Endothelial cell of umbilical vein (primary cell): ENCODE data around the gene KCNMA1. TPM values are rescaled to one million over a fixed set of nuclear protein-coding genes. Genes with fewer than 3 reads are reported as not detected.

Experiments
- BruUV-seq: library from RNA; stranded (reverse); fragments of 400-500 nt; replicated peaks from 2 replicates; lab custom pipeline; 2021; lab: Mats Ljungman, UMichigan
- CTCF ChIA-PET: fragments of 300-600, 350-600 bp; sonication (Branson Sonifier 250); formaldehyde crosslinking; loops from one replicate; lab custom pipeline; 2021; ENCODE audit warnings: antibody characterized with exemption, inconsistent platforms; lab: Charles Lee
- POLR2A ChIA-PET: fragments of 300-600, 350-600 bp; sonication (Branson Sonifier 250); formaldehyde crosslinking; loops from one replicate; lab custom pipeline; 2021; ENCODE audit warnings: antibody characterized with exemption, inconsistent platforms; lab: Charles Lee
- DNase-seq: peaks from one replicate; pipeline ENCODE4 v3.0.0-alpha.2; 2011; ENCODE audit warnings: low read depth, low spot score
- FAIRE-seq: peaks from 2 replicates; lab custom pipeline; 2011; peaks lifted over from hg19 to GRCh38; lab: Jason Lieb, UNC
- H2AFZ ChIP-seq: 2 replicates; pipeline ENCODE4 v1.6.0; 2012; ENCODE audit warnings: low read depth, low read length, control low read depth, inconsistent platforms
- H3K27ac ChIP-seq: 2 replicates; pipeline ENCODE4 v1.5.1; 2011; ENCODE audit warnings: low read depth, mild to moderate bottlenecking, control low read depth, low read length, moderate library complexity; ENCODE audit not compliant: insufficient read depth
- H3K27me3 ChIP-seq, 2 experiments: 2 replicates each; pipeline versions ENCODE4 v1.6.0 to v1.6.1; 2011; ENCODE audit warnings: low read length in 2 of 2, mixed read lengths in 1 of 2; ENCODE audit not compliant: control insufficient read depth in 2 of 2, insufficient read depth in 2 of 2
- H3K36me3 ChIP-seq, 2 experiments: 2 replicates in 1 of 2; 3 replicates in 1 of 2; pipeline ENCODE4 v1.5.1; 2011; ENCODE audit warnings: low read length in 2 of 2, mild to moderate bottlenecking in 1 of 2, moderate library complexity in 1 of 2; ENCODE audit not compliant: control insufficient read depth in 2 of 2, insufficient read depth in 2 of 2; ENCODE audit errors: extremely low read depth in 1 of 2
- H3K4me1 ChIP-seq: 3 replicates; pipeline ENCODE4 v1.5.1; 2011; ENCODE audit warnings: mild to moderate bottlenecking, low read length; ENCODE audit not compliant: control insufficient read depth, insufficient read depth; ENCODE audit errors: extremely low read depth
- H3K4me2 ChIP-seq: 2 replicates; pipeline ENCODE4 v1.6.1; 2011; ENCODE audit warnings: low read length, control low read depth, mixed read lengths; ENCODE audit not compliant: insufficient read depth
- H3K4me3 ChIP-seq, 3 experiments: fragments of 200-600 bp in 1 of 3; sonication (generic), shearing (Covaris generic) in 1 of 3; replicated peaks in 1 of 3; 2 replicates each; pipeline ENCODE4 v1.5.1; 2011 to 2016; ENCODE audit warnings: control low read depth in 3 of 3, low read length in 3 of 3, mild to moderate bottlenecking in 2 of 3, inconsistent platforms in 1 of 3, low read depth in 1 of 3, moderate library complexity in 1 of 3; ENCODE audit not compliant: insufficient read depth in 1 of 3
- H3K79me2 ChIP-seq: 2 replicates; pipeline ENCODE4 v1.6.0; 2012; ENCODE audit warnings: low read length, inconsistent platforms; ENCODE audit not compliant: control insufficient read depth, insufficient read depth
- H3K9ac ChIP-seq: replicated peaks from 2 replicates; pipeline ENCODE3; 2011; ENCODE audit warnings: low read length, control low read depth; ENCODE audit not compliant: insufficient read depth; ENCODE audit errors: extremely low read depth
- H3K9me1 ChIP-seq: replicated peaks from 3 replicates; pipeline ENCODE4 v1.6.0; 2011; ENCODE audit warnings: mild to moderate bottlenecking, low read length; ENCODE audit not compliant: control insufficient read depth, insufficient read depth; ENCODE audit errors: extremely low read depth
- H3K9me3 ChIP-seq: replicated peaks from 2 replicates; pipeline ENCODE4 v1.5.1; 2012; ENCODE audit warnings: low read length, inconsistent platforms; ENCODE audit not compliant: control insufficient read depth, insufficient read depth
- H4K20me1 ChIP-seq: replicated peaks from 2 replicates; pipeline ENCODE3; 2011; ENCODE audit warnings: mild to moderate bottlenecking, low read length; ENCODE audit not compliant: control insufficient read depth, insufficient read depth; ENCODE audit errors: extremely low read depth
- EZH2 ChIP-seq: IDR thresholded peaks from 2 replicates; pipeline ENCODE4 v1.6.1; 2012; ENCODE audit warnings: borderline replicate concordance, low read depth, mild to moderate bottlenecking, moderate library complexity, low read length, inconsistent platforms; ENCODE audit not compliant: severe bottlenecking
- FOS ChIP-seq: IDR thresholded peaks from 2 replicates; pipeline ENCODE4 v1.6.1; 2011; ENCODE audit warnings: mild to moderate bottlenecking, low read length, moderate library complexity, borderline replicate concordance; ENCODE audit not compliant: insufficient read depth
- GATA2 ChIP-seq: IDR thresholded peaks from 2 replicates; pipeline ENCODE4 v1.7.0; 2011; ENCODE audit warnings: low read depth, mild to moderate bottlenecking, moderate library complexity, mixed read lengths, low read length; ENCODE audit not compliant: insufficient read length, insufficient read depth
- JUN ChIP-seq: IDR thresholded peaks from 2 replicates; pipeline ENCODE4 v1.6.1; 2011; ENCODE audit warnings: borderline replicate concordance, low read depth; ENCODE audit not compliant: insufficient read length, insufficient read depth
- MYC ChIP-seq: IDR thresholded peaks from one replicate; pipeline ENCODE4 v1.6.1; 2011; ENCODE audit warnings: mild to moderate bottlenecking, low read depth, low read length
- POLR2A ChIP-seq: IDR thresholded peaks from 2 replicates; pipeline ENCODE4 v1.6.1; 2012; ENCODE audit warnings: low read depth, mild to moderate bottlenecking, control low read depth, low read length
- POLR2AphosphoS5 ChIP-seq: IDR thresholded peaks from 2 replicates; pipeline ENCODE4 v1.6.1; 2012; ENCODE audit warnings: low read depth, mild to moderate bottlenecking, control low read depth, low read length, moderate library complexity; ENCODE audit not compliant: insufficient read depth
- dilution Hi-C: fragments of 300-500 bp; cut with MboI; formaldehyde crosslinking; loops from one replicate; pipeline ENCODE4 v1.15.0; 2019; ENCODE audit warnings: low sequenced_read_pairs; ENCODE audit not compliant: extremely low pct_ligation_motif_present
- intact Hi-C: fragments of 100-400 bp; cut with micrococcal nuclease; formaldehyde crosslinking; loops from one replicate; pipeline ENCODE4 v1.10.0; 2022
- polyA plus RNA-seq, 4 experiments: library from polyadenylated mRNA; depleted of rRNA in 3 of 4; stranded (reverse) in 3 of 4; unstranded in 1 of 4; fragments of >200 nt; gene quantifications; 2 replicates each; pipeline versions ENCODE4 v1.2.1 to v1.2.3, GENCODE V29; 2011 to 2012; ENCODE audit warnings: missing spikeins in 1 of 4
- total RNA-seq: library from RNA; stranded (reverse); gene quantifications from 2 replicates; pipeline ENCODE4 v1.2.3, GENCODE V29; 2021
- TF ChIP-seq, protein P1 (sequence below): IDR thresholded peaks from 2 replicates; pipeline ENCODE4 v1.6.1; 2011; ENCODE audit not compliant: insufficient read depth, insufficient read length
- TF ChIP-seq, protein P2 (sequence below), 2 donors: IDR thresholded peaks; 1 replicate in 1 of 2; 2 replicates in 1 of 2; pipeline ENCODE4 v1.5.1; 2011; ENCODE audit warnings: low read length in 2 of 2, mild to moderate bottlenecking in 2 of 2, moderate library complexity in 2 of 2, control low read depth in 1 of 2, inconsistent platforms in 1 of 2, low read depth in 1 of 2; ENCODE audit not compliant: insufficient read depth in 1 of 2; ENCODE audit errors: extremely low read depth in 1 of 2

The KCNMA1 gene
- total and polyA plus RNA-seq, 2 donors (not counting 3 experiments of a cell fraction or from before 2014, with no cell fraction given), result 0.10 to 0.82 TPM

DNA sequence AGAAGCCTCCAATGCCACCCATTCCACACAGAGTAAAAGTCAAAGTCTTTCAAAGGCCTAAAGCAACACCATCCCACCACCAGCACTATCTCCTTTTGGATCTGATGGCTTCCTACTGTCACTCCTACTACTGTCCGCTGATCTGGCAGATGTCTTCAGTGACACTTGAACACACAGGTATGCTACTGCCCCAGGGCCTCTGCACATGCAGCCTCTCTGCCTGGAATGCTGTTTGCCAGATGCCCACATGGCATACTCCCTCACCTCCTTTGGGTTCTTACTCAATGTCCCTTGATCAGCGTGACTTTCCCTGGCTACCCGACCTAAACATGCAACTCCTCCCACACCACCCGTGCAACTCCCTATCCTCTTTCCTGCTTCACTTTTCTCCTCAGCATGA, 512.4 kb downstream of the KCNMA1 start:
- Histone ChIP-seq H4K20me1 (no peaks in the 10 kb centered on the region), H3K27me3 (no peaks in the 10 kb centered on the region), H3K9ac (no peak overlapping the region), H3K79me2 (no peaks in the 10 kb centered on the region), H3K9me3 (no peaks in the 10 kb centered on the region), H3K4me1 (peaks cover 3% of the 10 kb centered on the region), H3K4me2 (no peak overlapping the region), H2AFZ (no peak overlapping the region), H3K4me3 (no peak overlapping the region), H3K27ac (no peak overlapping the region), H3K9me1 (no peaks in the 10 kb centered on the region), H3K36me3 (no peaks in the 10 kb centered on the region)
- intact Hi-C loops, result no loop called here
- FAIRE-seq, result no peak
- no peak for TF ChIP-seq JUN
- TF ChIP-seq GATA2, result no peak
- TF ChIP-seq FOS, result no peak
- no peak for TF ChIP-seq POLR2AphosphoS5
- TF ChIP-seq, protein P1, sequence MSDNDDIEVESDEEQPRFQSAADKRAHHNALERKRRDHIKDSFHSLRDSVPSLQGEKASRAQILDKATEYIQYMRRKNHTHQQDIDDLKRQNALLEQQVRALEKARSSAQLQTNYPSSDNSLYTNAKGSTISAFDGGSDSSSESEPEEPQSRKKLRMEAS, result no peak
- no peak for TF ChIP-seq MYC
- no peak for TF ChIP-seq EZH2
- TF ChIP-seq, protein P2, sequence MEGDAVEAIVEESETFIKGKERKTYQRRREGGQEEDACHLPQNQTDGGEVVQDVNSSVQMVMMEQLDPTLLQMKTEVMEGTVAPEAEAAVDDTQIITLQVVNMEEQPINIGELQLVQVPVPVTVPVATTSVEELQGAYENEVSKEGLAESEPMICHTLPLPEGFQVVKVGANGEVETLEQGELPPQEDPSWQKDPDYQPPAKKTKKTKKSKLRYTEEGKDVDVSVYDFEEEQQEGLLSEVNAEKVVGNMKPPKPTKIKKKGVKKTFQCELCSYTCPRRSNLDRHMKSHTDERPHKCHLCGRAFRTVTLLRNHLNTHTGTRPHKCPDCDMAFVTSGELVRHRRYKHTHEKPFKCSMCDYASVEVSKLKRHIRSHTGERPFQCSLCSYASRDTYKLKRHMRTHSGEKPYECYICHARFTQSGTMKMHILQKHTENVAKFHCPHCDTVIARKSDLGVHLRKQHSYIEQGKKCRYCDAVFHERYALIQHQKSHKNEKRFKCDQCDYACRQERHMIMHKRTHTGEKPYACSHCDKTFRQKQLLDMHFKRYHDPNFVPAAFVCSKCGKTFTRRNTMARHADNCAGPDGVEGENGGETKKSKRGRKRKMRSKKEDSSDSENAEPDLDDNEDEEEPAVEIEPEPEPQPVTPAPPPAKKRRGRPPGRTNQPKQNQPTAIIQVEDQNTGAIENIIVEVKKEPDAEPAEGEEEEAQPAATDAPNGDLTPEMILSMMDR (IDR thresholded peaks at IDR 0.05; ENCODE audit: extremely low read depth in 1 of 2, insufficient read depth in 1 of 2, low read depth in 1 of 2, low read length in 2 of 2), result no peak
- TF ChIP-seq POLR2A, result no peak
- CTCF ChIA-PET, result interaction anchor here (1.0 kb wide), 1 partner anchor 11 kb away, joined by 3 read pairs; no protein-coding TSS in a partner anchor
- BruUV-seq, result no TSS peak
- no peak for DNase-seq
- POLR2A ChIA-PET, result no interaction called here
- dilution Hi-C loops, result no loop called here
